ENCODE measurements around the gene TSR3.

The TSR3 gene

DNA sequence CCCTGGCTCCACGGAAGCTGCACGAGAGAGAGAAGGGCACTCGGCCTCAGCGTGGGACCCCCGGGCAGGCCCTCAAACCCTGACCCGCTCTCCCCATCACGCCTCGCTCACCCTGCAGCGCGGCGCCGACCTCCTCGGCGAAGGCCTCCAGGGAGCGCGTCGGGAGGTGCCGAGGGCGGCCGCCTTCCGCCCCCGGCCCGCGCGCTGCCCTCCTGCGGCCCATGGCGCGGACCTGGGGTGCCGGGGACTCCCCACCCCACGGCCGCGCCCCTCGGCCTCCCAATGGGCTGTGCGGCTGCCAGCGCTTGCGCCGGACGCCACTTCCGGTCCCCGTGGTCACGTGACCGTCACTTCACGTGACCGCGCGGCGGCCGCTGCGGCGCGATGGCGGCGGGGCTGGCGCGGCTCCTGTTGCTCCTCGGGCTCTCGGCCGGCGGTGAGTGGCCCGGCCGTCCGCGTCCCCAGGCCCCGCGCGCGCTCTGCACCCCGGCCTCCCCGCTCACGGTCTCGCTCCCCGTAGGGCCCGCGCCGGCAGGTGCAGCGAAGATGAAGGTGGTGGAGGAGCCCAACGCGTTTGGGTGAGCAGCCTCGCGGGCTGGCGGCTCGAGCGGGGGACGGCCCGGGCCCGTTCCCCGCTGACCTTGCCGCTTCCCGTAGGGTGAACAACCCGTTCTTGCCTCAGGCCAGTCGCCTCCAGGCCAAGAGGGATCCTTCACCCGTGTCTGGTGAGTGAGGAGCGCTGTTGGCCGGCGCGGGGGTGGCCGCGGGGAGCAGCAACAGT, at the start of gene TSR3, which contains the start of gene GNPTG:
Gene TSR3 (minus strand): TSS at position 297 of the 781 bp plus-strand sequence. CDS start 74 bp downstream, at position 223.
Gene GNPTG (plus strand): TSS at position 350 of the 781 bp plus-strand sequence. CDS start 35 bp downstream, at position 385.
- DNase-seq (ENCODE audit: low read depth, low spot score): no peak

- no peak for DNase-seq (ENCODE audit: low read depth, low spot score)
Observed at GRCh38 chr16:1401061-1401757, 49.5 kb upstream of the TSR3 start.

GRCh38 chr16:1398826-1399581, 47.3 kb upstream of the TSR3 start:
- DNase-seq (ENCODE audit: low read depth, low spot score): no peak

DNA sequence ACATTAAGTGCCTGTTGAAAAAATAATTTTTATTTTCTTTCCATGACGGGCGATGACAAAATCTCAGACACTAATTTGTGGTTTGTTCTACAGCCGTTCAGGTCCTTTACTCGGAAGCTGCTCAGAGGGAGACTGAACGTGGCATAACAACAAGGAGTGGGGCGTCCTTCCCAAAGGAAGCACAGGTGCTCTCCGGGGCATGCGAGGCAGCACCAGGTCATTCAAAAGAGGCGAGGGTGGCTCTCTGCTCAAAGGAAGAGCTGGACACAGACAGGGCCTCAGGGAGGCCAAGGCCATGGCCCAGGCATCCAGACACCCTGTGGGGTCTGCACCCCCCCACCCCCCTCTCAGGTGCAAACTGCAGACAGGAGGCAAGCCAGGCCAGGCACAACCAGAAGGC, 46.7 kb upstream of the TSR3 start:
- no peak for DNase-seq (ENCODE audit: low read depth, low spot score)

DNA sequence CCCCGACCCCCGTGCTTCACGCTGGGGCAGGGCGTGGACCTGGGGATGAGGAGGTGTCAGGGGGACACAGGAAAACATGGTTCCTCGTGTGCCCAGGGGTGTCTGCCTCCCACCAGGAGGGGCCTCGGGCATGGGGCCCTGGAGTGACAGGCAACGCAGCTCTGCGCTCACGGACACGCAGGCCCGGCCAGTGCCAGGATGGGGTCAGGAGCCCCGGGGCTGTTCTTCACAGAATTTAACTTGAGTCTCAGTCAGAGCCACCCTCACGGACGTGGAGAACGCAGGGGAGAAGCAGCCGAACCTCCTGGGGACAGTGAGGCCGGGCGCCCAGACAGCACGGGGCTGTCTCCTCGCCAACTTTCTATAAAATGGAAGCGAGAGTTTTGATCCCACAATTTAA, 46.1 kb upstream of the TSR3 start:
- no peak for DNase-seq (ENCODE audit: low read depth, low spot score)

DNA sequence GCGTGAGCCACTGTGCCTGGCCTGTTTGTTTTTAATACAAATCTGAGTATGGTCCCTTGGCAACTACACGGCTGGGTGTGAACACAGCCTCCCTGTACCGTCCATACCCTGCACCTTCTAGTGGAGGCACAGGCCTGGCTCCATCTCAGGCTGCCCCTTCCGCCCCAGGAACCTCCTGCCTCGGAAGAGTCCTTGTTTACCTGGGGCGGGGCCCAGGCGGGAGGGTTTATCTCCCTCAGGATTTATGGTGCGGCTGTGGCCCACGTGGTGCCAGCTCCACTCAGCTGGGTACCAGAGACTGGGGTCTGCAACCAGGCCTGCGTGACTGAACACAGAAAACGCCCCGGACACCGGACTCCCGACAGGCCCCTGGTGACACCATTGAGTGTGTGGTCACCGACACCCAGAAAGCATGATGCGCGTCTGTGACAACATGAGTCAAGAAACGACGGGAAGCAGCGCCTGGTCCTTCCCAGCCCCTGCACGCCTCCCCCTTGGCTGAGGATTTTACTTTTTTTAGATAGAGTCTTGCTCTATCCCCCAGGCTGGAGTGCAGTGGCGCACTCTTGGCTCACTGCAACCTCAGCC, 43.9 kb upstream of the TSR3 start:
- DNase-seq (ENCODE audit: low read depth, low spot score): no peak

- no peak for DNase-seq (ENCODE audit: low read depth, low spot score)
Observed at GRCh38 chr16:1394367-1394951, 42.8 kb upstream of the TSR3 start.

DNA sequence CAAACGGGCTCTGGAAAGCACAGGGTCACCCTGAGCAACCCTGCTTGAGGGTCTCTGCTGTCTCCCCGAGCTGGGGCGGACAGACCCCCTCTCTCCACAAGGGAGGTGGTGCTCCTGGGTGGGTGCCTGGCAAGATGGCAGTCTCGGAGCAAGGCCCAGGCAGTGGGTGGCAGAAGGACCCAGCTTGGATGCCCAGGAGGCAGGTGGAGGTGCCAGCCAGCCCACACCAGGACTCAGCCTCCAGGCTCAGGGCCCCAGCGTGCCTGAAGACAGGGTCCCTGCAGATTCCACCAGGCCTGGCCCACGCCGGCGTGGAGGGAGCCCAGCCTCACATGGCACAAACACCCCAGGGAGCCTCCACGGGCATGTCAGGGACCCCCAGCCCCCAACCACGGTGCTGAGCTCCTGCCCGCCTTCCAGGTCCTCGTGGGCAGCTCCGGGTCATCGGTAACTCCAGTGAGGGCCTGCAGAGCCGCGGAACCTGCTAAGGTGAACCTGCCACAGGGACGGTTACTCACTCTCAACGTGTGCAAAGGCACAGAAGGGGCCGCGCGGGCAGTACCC, 42.0 kb upstream of the TSR3 start:
- no peak for DNase-seq (ENCODE audit: low read depth, low spot score)

GRCh38 chr16:1392826-1393225, 41.1 kb upstream of the TSR3 start:
- DNase-seq (ENCODE audit: low read depth, low spot score): no peak

DNA sequence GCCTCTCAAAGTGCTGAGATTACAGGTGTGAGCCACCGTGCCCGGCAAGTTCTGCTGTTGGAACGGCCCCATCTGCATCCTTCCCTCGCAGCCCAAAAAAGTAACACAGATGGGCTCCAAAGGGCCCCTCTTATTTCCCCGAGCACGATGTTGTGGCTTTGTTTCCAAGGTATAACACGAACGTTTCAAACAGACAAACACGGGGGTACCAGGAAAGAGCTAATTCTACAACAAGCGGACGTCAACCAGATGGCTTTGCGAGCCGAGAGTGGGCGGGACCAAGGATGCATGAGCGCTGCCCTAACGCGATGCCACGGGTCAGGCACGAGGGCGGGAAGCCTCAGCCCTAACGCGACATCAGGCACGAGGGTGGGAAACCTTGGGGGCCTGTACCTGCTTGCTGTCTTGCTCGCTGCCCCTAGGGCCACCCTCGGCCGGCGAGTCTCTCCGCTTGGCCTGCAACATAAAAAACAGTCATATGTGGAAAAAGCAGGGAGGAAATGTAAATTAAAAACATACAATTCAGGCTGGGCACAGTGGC, 38.6 kb upstream of the TSR3 start:
- DNase-seq (ENCODE audit: low read depth, low spot score): no peak

GRCh38 chr16:1389762-1390161, 38.1 kb upstream of the TSR3 start:
- no peak for DNase-seq (ENCODE audit: low read depth, low spot score)

DNA sequence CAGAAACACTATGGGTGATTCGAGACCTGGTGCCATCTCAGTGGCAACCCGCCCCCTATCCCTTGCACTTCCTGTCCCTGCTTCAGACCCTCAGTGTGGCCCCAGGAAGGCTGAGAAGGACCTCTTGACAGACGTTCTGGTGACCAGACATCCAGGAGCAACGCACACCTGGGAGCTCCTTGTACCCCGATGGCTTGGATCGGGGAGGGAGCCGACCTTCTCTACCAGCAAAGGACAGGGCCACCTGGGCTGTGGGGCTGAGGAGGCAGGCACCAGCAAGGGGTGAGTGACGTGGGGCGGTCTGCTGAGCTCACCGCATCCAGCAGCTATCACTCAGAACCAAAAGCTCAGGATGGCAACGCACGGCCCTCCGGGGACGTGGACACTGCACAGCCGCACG, 35.7 kb upstream of the TSR3 start:
- no peak for DNase-seq (ENCODE audit: low read depth, low spot score)

DNA sequence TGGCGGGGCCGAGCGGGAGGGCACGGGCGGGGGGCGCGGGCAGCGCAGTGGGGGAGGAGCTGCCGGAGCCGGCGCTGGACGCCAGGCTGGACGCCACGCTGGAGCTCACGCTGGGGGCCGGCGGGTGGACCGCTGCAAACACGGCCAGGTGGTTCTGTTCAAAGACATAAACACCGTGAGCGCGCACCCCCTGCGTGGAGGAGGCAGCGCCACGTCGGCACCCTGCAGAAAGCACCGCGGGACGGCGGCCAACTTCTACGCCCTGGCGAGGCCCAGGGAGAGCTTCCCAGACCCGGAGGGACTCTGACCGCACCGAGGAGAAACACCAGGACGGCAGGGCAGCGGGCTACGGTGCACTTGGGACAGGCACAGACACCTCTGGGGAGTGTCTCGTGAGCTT, 33.6 kb upstream of the TSR3 start:
- DNase-seq (ENCODE audit: low read depth, low spot score): no peak

DNA sequence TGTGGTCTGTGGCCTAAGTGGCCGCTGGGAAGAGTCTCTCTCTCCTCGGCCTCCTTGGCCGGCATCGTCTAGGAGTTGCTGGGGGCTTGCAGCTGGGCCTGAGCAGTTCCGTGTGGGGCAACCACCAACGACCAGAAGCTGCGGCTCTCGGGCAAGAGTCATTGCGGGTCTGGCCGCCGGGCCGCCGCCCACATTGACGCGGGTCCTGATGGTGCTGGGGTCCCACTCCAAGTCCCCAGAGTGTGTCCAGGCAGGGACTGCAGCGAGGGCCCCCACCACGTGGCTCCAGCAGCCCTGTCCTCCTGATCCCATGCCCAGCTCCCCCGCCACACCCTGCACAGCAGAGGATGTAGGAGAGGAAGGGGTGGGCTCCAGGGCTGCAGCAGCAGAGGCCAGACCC, 31.9 kb upstream of the TSR3 start:
- DNase-seq (ENCODE audit: low read depth, low spot score): no peak

- no peak for DNase-seq (ENCODE audit: low read depth, low spot score)
Observed at GRCh38 chr16:1381612-1382406, 30.1 kb upstream of the TSR3 start.

DNA sequence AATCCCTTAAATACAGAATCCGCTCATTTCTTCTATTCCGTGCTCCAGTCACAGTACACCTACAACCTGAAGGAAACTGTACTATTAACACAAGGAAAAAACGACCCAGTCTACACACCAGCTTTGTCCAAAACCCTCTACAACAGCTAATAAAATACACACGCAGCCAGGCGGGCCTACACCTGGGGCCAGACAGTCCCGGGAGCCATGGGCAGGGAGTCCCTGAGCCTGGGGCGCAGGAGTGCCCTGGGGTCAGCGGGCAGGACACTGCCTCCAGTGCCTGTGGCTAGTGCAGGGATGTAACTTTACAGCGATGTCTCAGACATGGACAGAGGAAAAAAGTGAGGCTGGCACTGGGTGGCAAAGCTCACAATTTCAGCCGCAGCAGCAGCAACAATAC, 28.5 kb upstream of the TSR3 start:
- no peak for DNase-seq (ENCODE audit: low read depth, low spot score)

DNA sequence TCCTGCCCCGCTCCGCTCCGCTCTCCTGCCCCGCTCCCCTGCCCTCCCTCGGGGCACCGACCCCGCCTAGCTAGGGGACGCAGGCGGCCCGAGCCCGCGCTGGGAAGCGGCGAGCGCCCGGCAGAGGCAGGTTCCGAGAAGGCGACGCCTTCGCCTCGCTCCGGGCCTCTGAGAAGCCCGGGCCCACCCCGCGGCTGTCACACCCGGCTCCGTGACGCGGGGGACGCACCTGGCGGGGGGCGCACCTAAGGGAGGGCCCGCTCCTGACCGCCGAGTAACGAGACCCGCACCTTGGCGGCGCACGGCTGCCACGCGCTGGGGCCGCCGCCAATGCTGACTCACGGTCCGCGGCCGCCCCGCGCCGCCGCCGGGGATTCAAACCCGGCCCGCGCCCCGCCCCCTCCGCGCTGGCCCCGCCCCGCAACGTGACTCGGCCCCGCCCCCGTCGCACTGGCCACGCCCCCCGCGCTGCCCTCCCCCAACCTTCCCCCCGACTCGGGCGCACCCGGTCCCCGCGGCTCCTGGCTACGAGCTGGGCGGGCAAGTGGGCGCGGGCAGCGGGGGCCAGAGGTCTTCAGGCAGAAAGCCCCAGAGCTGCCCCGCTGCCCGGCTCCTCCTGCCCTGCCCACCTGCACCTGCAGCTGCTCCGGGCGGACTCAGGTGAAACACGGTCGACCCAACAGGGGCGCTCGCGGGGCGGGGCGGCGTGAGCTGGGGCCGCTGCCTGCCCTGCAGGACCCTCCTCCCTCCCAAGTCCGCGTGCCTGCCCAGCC, 27.8 kb upstream of the TSR3 start:
- DNase-seq (ENCODE audit: low read depth, low spot score): no peak

GRCh38 chr16:1378804-1379303, 27.2 kb upstream of the TSR3 start:
- no peak for DNase-seq (ENCODE audit: low read depth, low spot score)

All from iPS DF 19.7 (cell line).